GM12865 (cell line): ENCODE results near the gene ZSCAN10.
A peak's percentile ranks its signal among the peaks of the same experiment; 100 is the strongest.
"Not testable (repeated sequence)": the region's sequence is repeated elsewhere in the genome, so short reads cannot be mapped to it uniquely, and the experiment has no call there.

Experiments used
- DNase-seq: peaks from one replicate; pipeline ENCODE4 v3.0.0; 2010; ENCODE audit warnings: low read depth
- H3K4me3 ChIP-seq: 2 replicates; pipeline ENCODE4 v1.5.1; 2011; ENCODE audit warnings: mild to moderate bottlenecking, low read depth, low read length, control low read depth
- CTCF ChIP-seq: IDR thresholded peaks from 2 replicates; pipeline ENCODE4 v1.5.1; 2011; ENCODE audit warnings: low read length, control low read depth, low read depth, inconsistent platforms; ENCODE audit not compliant: insufficient read depth; ENCODE audit errors: missing control alignments

The ZSCAN10 gene

GRCh38 chr16:3080024-3080423 is 19.1 kb downstream of the ZSCAN10 start:
- TF ChIP-seq CTCF = no peak
- no peak for DNase-seq
- H3K4me3 ChIP-seq = no peak overlapping the region

- TF ChIP-seq CTCF = no peak
- H3K4me3 ChIP-seq = peak overlapping the region; percentile 51
- peak; percentile 54 for DNase-seq
Measured at GRCh38 chr16:3076577-3076976, 22.5 kb downstream of the ZSCAN10 start.

GRCh38 chr16:3075946-3076345 is 23.1 kb downstream of the ZSCAN10 start:
- not testable (repeated sequence) for DNase-seq
- peak overlapping the region; percentile 51 for H3K4me3 ChIP-seq

- no peak for DNase-seq
- no peak for TF ChIP-seq CTCF
- peak overlapping the region; percentile 51 for H3K4me3 ChIP-seq
Measured at GRCh38 chr16:3075523-3075915, 23.6 kb downstream of the ZSCAN10 start.

GRCh38 chr16:3074860-3075522 is 24.1 kb downstream of the ZSCAN10 start:
- TF ChIP-seq CTCF = no peak
- peak; percentile 93 for DNase-seq
- peak overlapping the region; percentile 51 for H3K4me3 ChIP-seq

GRCh38 chr16:3073448-3073847 is 25.6 kb downstream of the ZSCAN10 start:
- H3K4me3 ChIP-seq = no peak overlapping the region
- DNase-seq = no peak
- TF ChIP-seq CTCF = no peak

- not testable (repeated sequence) for H3K4me3 ChIP-seq, DNase-seq
Measured at GRCh38 chr16:3072576-3073263, 26.4 kb downstream of the ZSCAN10 start.

- DNase-seq = not testable (repeated sequence)
Measured at GRCh38 chr16:3072148-3072547, 26.9 kb downstream of the ZSCAN10 start.

More at GRCh38 chr16:3072148-3072547, 26.9 kb downstream of the ZSCAN10 start:
- not testable (repeated sequence) for H3K4me3 ChIP-seq
